SU-DHL-6 (cell line): ENCODE data around the gene EIF2B5.

ENCODE experiments used
- H2AFZ ChIP-seq: fragments of 200-600 bp; sonication (generic); 2 replicates; pipeline ENCODE4 v1.6.1; 2014; ENCODE audit warnings: low read depth, mild to moderate bottlenecking, moderate library complexity, mixed read lengths, antibody characterized with exemption, low read length; ENCODE audit not compliant: severe bottlenecking
- H3F3A ChIP-seq: fragments of 200-600 bp; shearing (Covaris generic); 2 replicates; pipeline ENCODE4 v1.6.0; 2016; ENCODE audit warnings: antibody characterized with exemption, mild to moderate bottlenecking; ENCODE audit not compliant: insufficient read depth
- H3K27ac ChIP-seq: fragments of 200-600 bp; sonication (generic); 2 replicates; pipeline ENCODE4 v1.5.1; 2016; ENCODE audit warnings: low read depth, mild to moderate bottlenecking, low read length, moderate library complexity, mixed read lengths
- H3K27me3 ChIP-seq: fragments of 200-600 bp; sonication (generic), shearing (Covaris generic); 2 replicates; pipeline ENCODE4 v1.6.0; 2014; ENCODE audit warnings: mild to moderate bottlenecking, low read length
- H3K36me3 ChIP-seq: fragments of 200-600 bp; sonication (generic); 2 replicates; pipeline ENCODE4 v1.6.1; 2014; ENCODE audit warnings: mild to moderate bottlenecking, low read length, mixed read lengths
- H3K4me2 ChIP-seq: fragments of 300-600, 200-600 bp; shearing (Covaris generic), sonication (generic); 2 replicates; pipeline ENCODE4 v1.6.0; 2014; ENCODE audit warnings: low read length, low read depth, mild to moderate bottlenecking; ENCODE audit not compliant: poor library complexity, severe bottlenecking
- H3K4me3 ChIP-seq: fragments of 200-600 bp; sonication (generic); 2 replicates; pipeline ENCODE4 v1.5.1; 2014; ENCODE audit warnings: antibody characterized with exemption, low read length, mild to moderate bottlenecking, mixed read lengths; ENCODE audit not compliant: insufficient read depth, poor library complexity, severe bottlenecking
- H3K79me2 ChIP-seq: fragments of 200-600 bp; sonication (generic); 2 replicates; pipeline ENCODE4 v1.6.1; 2014; ENCODE audit warnings: mild to moderate bottlenecking, low read length, moderate library complexity; ENCODE audit not compliant: insufficient read depth
- H3K9ac ChIP-seq: fragments of 200-600 bp; sonication (generic); 2 replicates; pipeline ENCODE4 v1.7.0; 2014; ENCODE audit warnings: mild to moderate bottlenecking, low read length
- H3K9me2 ChIP-seq: fragments of 200-600 bp; sonication (generic); replicated peaks from 2 replicates; pipeline ENCODE4 v1.6.1; 2014; ENCODE audit warnings: low read length; ENCODE audit not compliant: insufficient read depth
- H3K9me3 ChIP-seq: fragments of 200-600 bp; sonication (generic); 2 replicates; pipeline ENCODE4 v1.6.1; 2014; ENCODE audit warnings: low read length, mixed read lengths; ENCODE audit not compliant: insufficient read depth
- H4K20me1 ChIP-seq: fragments of 200-600 bp; sonication (generic); 2 replicates; pipeline ENCODE4 v1.6.1; 2014; ENCODE audit warnings: low read depth, mild to moderate bottlenecking, antibody characterized with exemption, low read length, moderate library complexity, mixed read lengths
- EZH2phosphoT487 ChIP-seq: fragments of 200-600 bp; sonication (generic), shearing (Covaris generic); conservative IDR thresholded peaks from 2 replicates; pipeline ENCODE4 v1.6.1; 2018; ENCODE audit warnings: mild to moderate bottlenecking, antibody characterized with exemption, low read length, moderate library complexity, mixed read lengths
- TF ChIP-seq, protein P1 (sequence below): fragments of 200-600 bp; sonication (generic); IDR thresholded peaks from one replicate; pipeline ENCODE4 v1.5.1; 2017; ENCODE audit warnings: antibody characterized with exemption, mild to moderate bottlenecking, low read length, moderate library complexity; ENCODE audit not compliant: insufficient read depth, poor library complexity, severe bottlenecking

Gene EIF2B5

DNA sequence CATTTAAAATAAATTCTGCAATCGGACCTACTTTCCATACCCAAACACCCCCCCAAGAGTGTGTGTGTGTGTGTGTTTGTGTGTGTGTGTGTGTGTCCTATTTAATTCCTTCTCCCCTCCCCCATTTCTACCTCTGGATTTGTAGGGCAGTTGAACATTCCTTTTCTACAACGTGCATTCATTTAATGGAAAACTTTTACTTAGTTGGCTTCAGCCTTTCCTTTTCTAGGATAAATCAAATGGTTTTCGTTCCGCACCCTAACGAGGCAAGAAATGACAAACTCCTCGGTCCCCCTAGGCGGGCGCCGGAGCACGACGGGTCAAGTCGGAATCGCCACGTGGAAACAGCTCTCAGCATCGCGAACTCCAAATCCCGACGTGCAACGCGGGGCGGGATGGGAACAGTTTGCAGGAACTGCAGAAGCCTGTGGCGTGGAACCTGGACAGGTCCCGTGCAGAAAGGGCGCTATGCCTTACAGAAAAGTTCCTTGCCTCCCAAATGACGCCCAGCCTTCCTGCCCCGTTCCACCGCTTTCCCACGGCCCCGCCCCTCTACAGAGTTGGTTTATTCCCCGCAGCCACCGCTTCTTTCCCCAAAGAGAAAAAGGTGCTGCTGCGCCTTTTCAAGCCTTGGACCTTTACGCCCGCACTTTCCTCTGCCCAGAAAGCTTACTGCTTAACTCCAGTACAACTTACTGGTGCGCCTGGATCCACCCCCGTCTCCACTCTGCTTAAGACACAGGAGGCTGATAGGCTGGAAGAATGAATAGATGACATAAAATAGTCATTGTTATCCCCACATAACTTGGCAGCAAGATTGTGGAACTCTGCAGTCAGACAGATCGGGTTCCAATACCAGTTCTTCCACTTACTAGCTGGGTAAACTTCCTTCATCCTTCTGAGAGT, 1.1 kb upstream of the EIF2B5 start:
- TF ChIP-seq, protein P1, sequence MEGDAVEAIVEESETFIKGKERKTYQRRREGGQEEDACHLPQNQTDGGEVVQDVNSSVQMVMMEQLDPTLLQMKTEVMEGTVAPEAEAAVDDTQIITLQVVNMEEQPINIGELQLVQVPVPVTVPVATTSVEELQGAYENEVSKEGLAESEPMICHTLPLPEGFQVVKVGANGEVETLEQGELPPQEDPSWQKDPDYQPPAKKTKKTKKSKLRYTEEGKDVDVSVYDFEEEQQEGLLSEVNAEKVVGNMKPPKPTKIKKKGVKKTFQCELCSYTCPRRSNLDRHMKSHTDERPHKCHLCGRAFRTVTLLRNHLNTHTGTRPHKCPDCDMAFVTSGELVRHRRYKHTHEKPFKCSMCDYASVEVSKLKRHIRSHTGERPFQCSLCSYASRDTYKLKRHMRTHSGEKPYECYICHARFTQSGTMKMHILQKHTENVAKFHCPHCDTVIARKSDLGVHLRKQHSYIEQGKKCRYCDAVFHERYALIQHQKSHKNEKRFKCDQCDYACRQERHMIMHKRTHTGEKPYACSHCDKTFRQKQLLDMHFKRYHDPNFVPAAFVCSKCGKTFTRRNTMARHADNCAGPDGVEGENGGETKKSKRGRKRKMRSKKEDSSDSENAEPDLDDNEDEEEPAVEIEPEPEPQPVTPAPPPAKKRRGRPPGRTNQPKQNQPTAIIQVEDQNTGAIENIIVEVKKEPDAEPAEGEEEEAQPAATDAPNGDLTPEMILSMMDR, result no peak
- TF ChIP-seq EZH2phosphoT487, result no peak
- H2AFZ ChIP-seq, result peak overlapping the region; percentile 64
- no peaks in the 10 kb centered on the region for H3K36me3 ChIP-seq
- H3K27ac ChIP-seq, result peak overlapping the region; percentile 70
- no peaks in the 10 kb centered on the region for H3K27me3 ChIP-seq
- H3K9me3 ChIP-seq, result no peaks in the 10 kb centered on the region
- peaks cover 40% of the 10 kb centered on the region for H3K79me2 ChIP-seq
- peak overlapping the region; percentile 83 for H3K9ac ChIP-seq
- H3K4me3 ChIP-seq, result peak overlapping the region; percentile 84
- H4K20me1 ChIP-seq, result no peaks in the 10 kb centered on the region
- peaks cover 17% of the 10 kb centered on the region; the same call in 1 of the 2 replicates for H3F3A ChIP-seq
- peak overlapping the region; percentile 91 for H3K4me2 ChIP-seq
- H3K9me2 ChIP-seq, result no peaks in the 10 kb centered on the region

DNA sequence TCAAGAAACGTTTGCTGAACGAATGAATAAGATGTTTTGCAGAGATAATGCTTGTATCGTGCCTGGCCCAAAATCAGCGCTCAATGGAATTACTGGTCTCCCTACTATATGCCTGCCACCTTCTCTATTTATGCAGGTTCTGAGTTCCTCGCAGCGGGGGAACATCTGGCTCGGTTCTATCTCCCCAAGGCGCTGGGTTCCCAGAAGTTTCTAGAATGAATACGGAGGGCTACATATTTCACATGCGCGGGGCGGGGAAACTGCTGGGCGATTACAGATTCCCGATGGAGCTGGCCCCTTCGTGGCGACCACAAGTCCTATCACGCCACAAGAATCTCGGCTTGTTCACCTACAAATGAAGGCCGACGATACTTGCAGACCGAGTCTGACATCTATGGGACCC, 411 bp upstream of the EIF2B5 start:
- H3K4me3 ChIP-seq, result peak overlapping the region; percentile 84
- peak overlapping the region; percentile 64 for H2AFZ ChIP-seq
- H3K4me2 ChIP-seq, result peak overlapping the region; percentile 91
- H3K9ac ChIP-seq, result peak overlapping the region; percentile 83
- TF ChIP-seq EZH2phosphoT487, result no peak
- TF ChIP-seq, protein P1, result no peak
- H3K9me2 ChIP-seq, result no peaks in the 10 kb centered on the region
- H3F3A ChIP-seq, result peaks cover 17% of the 10 kb centered on the region; the same call in 1 of the 2 replicates
- H3K27me3 ChIP-seq, result no peaks in the 10 kb centered on the region
- no peaks in the 10 kb centered on the region for H3K9me3 ChIP-seq
- peaks cover 40% of the 10 kb centered on the region for H3K79me2 ChIP-seq
- no peaks in the 10 kb centered on the region for H4K20me1 ChIP-seq
- no peaks in the 10 kb centered on the region for H3K36me3 ChIP-seq
- H3K27ac ChIP-seq, result peak overlapping the region; percentile 70

DNA sequence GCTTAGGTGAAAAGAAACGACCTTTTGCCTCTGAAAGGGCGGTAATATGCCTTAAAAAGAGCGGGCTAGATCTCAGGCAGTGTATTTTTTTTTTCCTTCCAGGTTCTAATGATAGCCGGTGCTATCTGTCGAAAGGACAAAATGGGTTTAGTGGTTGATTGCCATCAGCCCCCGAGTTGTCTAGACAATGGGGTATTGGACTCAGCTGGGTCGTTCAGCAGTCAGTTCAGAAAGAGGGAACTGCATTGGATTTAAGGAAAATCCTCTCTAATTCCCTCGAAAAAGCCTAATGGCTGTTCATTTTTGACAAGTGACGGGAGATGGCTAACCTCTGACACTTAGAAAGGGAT, 728 bp downstream of the EIF2B5 start:
- Histone ChIP-seq H3K27ac (peak overlapping the region; percentile 70), H3K4me2 (peak overlapping the region; percentile 91), H2AFZ (no peak overlapping the region), H3K4me3 (peak overlapping the region; percentile 84), H3K27me3 (no peaks in the 10 kb centered on the region), H3F3A (peaks cover 17% of the 10 kb centered on the region; the same call in 1 of the 2 replicates), H3K36me3 (peaks cover 2% of the 10 kb centered on the region; the same call in 1 of the 2 replicates), H3K9me2 (no peaks in the 10 kb centered on the region), H4K20me1 (no peaks in the 10 kb centered on the region), H3K79me2 (peaks cover 46% of the 10 kb centered on the region), H3K9me3 (no peaks in the 10 kb centered on the region), H3K9ac (peak overlapping the region; percentile 83)
- TF ChIP-seq, protein P1, result no peak
- no peak for TF ChIP-seq EZH2phosphoT487
